Prostate gland (tissue), 2 donors: Measurements from ENCODE around the gene MIEF2. TPM values are rescaled to one million over a fixed set of nuclear protein-coding genes. Genes with fewer than 3 reads are reported as not detected.

Experiments used
- DNase-seq: peaks from one replicate; pipeline ENCODE4 v3.0.0-alpha.2; 2019; ENCODE audit warnings: low spot score
- H3K27ac ChIP-seq, 2 donors: fragments of 200-600 bp; sonication (generic); 2 replicates each; pipeline ENCODE4 v1.5.1; 2017 to 2019
- H3K27me3 ChIP-seq: fragments of 200-600 bp; sonication (generic); replicated peaks from 2 replicates; pipeline ENCODE4 v1.5.1; 2019; ENCODE audit not compliant: insufficient read depth
- H3K36me3 ChIP-seq, 2 donors: fragments of 200-600 bp; sonication (generic); 1 replicate in 1 of 2; 2 replicates in 1 of 2; pipeline versions ENCODE4 v1.5.1 to v1.8.1; 2017 to 2019
- H3K4me1 ChIP-seq: fragments of 200-600 bp; sonication (generic); replicated peaks from 2 replicates; pipeline ENCODE4 v1.5.1; 2019
- H3K4me3 ChIP-seq, 2 donors: fragments of 200-600 bp; sonication (generic); 2 replicates each; pipeline ENCODE4 v1.5.1; 2017 to 2019
- H3K9me3 ChIP-seq: fragments of 200-600 bp; sonication (generic); 2 replicates; pipeline ENCODE4 v1.5.1; 2017
- CTCF ChIP-seq, 4 experiments: fragments of 200-600 bp in 2 of 4; fragments of 450-650 bp in 2 of 4; sonication (generic) in 2 of 4; IDR thresholded peaks; 1 replicate in 3 of 4; 2 replicates in 1 of 4; pipeline ENCODE4 v1.5.1; 2016 to 2019; ENCODE audit warnings: antibody characterized with exemption in 4 of 4, mild to moderate bottlenecking in 2 of 4, moderate library complexity in 2 of 4
- POLR2A ChIP-seq: fragments of 450-650 bp; IDR thresholded peaks from one replicate; pipeline ENCODE4 v1.6.1; 2016; ENCODE audit warnings: antibody characterized with exemption, mild to moderate bottlenecking
- POLR2AphosphoS5 ChIP-seq: sonication (generic); formaldehyde crosslinking; IDR thresholded peaks from one replicate; pipeline ENCODE4 v1.6.1; 2017; ENCODE audit warnings: antibody characterized with exemption
- WGBS: methylation state at CpG from one replicate; pipeline ENCODE4 v1.1.5; 2018; 5-methylcytosine and 5-hydroxymethylcytosine counted together
- intact Hi-C: fragments of 100-400 bp; cut with DNase I; formaldehyde crosslinking; loops from one replicate; pipeline ENCODE4 v1.14.2; 2022
- total RNA-seq, 2 donors: library from RNA; depleted of rRNA; stranded (reverse); fragments of >200 nt; gene quantifications; one replicate each; pipeline ENCODE4 v1.1.0, GENCODE V29; 2016

Gene MIEF2
- total RNA-seq, 2 donors from 2014 or later = 22.3 to 28.7 TPM

GRCh38 chr17:18267927-18268711 lies 7.7 kb downstream of the MIEF2 start:
- WGBS = 44% methylated on average over 13 of the region's 14 CpGs
- intact Hi-C loops = no loop called here
- Histone ChIP-seq H3K9me3 (no peaks in the 10 kb centered on the region), H3K27ac (no peak overlapping the region), H3K27me3 (no peaks in the 10 kb centered on the region), H3K36me3 (peaks cover 11 to 19% of the 10 kb centered on the region in 2 donors), H3K4me3 (no peak overlapping the region), H3K4me1 (no peaks in the 10 kb centered on the region)
- no peak for DNase-seq
- TF ChIP-seq POLR2A (no peak), CTCF (IDR thresholded peaks at IDR 0.05) (no peak), POLR2AphosphoS5 (no peak)

DNA sequence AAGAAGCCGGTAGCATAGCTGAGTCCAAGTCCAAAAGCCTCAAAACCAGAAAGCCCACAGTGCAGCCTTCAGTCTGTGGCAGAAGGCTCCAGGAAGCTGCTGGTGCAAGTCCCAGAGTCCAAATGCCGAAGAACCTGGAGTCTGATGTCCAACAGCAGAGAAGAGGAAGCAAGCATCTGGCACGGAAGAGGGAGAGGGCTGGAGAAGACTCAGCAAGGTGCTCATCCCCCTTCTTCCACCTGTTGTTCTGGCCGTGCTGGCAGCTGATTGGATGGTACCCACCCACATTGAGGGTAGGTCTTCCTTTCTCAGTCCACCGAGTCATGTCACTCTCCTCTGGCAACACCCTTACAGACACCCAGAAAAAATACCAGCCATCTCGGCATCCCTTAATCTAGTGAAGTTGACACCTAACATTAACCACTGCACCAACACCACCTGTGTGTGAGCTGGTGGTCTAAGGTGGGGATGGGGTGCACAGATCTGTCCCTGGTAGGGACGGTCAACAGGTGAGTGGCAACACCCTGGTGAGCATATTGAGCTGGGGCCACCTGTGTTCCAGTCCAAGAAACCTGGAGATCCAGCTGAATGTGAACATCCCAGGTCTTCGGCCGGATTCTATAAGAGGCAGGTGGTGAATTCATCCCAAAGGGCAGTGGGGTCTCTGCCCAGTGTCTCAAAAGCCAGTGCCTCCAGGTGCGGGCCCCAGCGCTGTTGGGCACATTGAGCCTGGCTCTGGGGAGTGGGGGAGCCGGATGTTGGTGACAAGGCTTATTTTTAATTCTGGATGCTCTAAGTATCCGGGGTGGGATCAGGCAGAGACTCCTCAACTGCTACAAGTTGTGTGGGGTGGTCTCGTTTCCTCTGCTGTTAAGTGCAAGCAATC lies 9.8 kb downstream of the MIEF2 start:
- H3K9me3 ChIP-seq = no peaks in the 10 kb centered on the region
- intact Hi-C loops = no loop called here
- no peak overlapping the region for H3K27ac ChIP-seq
- 81% methylated on average over 14 of the region's 14 CpGs for WGBS
- no peak overlapping the region for H3K4me3 ChIP-seq
- peaks cover 4 to 6% of the 10 kb centered on the region in 2 donors for H3K36me3 ChIP-seq
- no peaks in the 10 kb centered on the region for H3K4me1 ChIP-seq
- TF ChIP-seq POLR2A = no peak
- no peak for TF ChIP-seq CTCF (IDR thresholded peaks at IDR 0.05)
- TF ChIP-seq POLR2AphosphoS5 = no peak
- DNase-seq = no peak
- no peaks in the 10 kb centered on the region for H3K27me3 ChIP-seq

DNA sequence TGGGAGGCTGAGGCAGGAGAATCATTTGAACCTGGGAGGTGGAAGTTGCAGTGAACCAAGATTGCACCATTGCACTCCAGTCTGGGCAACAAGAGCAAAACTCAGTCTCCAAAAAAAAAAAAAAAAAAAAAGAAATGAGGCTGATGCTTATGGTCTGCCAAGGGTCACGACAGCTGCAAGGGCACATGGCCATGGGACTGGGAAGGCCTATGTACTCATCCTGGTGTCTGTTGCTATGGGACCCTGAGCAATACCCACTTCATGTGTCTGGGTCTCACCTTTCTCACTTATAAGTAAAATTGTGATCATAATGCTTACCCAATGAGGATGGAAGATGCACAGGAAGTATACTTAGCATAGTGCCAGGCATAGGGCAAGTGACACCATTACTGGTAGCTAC lies 16.6 kb downstream of the MIEF2 start:
- H3K9me3 ChIP-seq = no peaks in the 10 kb centered on the region
- no peaks in the 10 kb centered on the region for H3K27me3 ChIP-seq
- no peaks in the 10 kb centered on the region for H3K4me1 ChIP-seq
- WGBS = 100% methylated on average over 1 of the region's 1 CpG
- no peak overlapping the region for H3K27ac ChIP-seq
- TF ChIP-seq POLR2A (no peak), POLR2AphosphoS5 (no peak), CTCF (IDR thresholded peaks at IDR 0.05) (no peak)
- H3K4me3 ChIP-seq = no peak overlapping the region
- DNase-seq = no peak
- intact Hi-C loops = no loop called here
- H3K36me3 ChIP-seq = peaks cover 4 to 5% of the 10 kb centered on the region in 2 donors

DNA sequence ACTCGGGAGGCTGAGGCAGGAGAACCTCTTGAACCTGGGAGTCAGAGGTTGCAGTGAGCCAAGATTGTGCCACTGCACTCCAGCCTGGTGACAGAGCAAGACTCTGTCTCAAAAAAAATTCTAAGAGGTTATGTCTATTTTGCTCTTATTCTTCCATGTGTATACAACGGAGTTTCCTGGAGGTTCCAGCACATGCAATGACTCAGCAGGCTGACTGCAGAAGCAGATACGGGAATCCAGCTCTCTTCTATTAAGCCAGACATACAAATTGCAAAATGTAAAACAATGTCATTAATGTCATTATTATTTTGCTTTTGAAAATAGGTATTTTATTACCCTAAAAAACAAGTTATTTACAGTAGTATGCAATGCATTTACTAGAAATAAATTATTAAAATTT lies 18.4 kb downstream of the MIEF2 start:
- DNase-seq = no peak
- no peaks in the 10 kb centered on the region for H3K4me1 ChIP-seq
- no peaks in the 10 kb centered on the region for H3K27me3 ChIP-seq
- 92% methylated on average over 3 of the region's 3 CpGs for WGBS
- peaks cover 4 to 9% of the 10 kb centered on the region in 2 donors for H3K36me3 ChIP-seq
- H3K9me3 ChIP-seq = no peaks in the 10 kb centered on the region
- intact Hi-C loops = no loop called here
- H3K27ac ChIP-seq = no peak overlapping the region
- H3K4me3 ChIP-seq = no peak overlapping the region
- no peak for TF ChIP-seq POLR2A
- TF ChIP-seq CTCF (IDR thresholded peaks at IDR 0.05) = no peak
- TF ChIP-seq POLR2AphosphoS5 = no peak
